Renal pelvis (tissue), 12 donors: ENCODE data around the gene MAGEB3. TPM values are rescaled to one million over a fixed set of nuclear protein-coding genes. Genes with fewer than 3 reads are reported as not detected.
"Not testable (repeated sequence)": the region's sequence is repeated elsewhere in the genome, so short reads cannot be mapped to it uniquely, and the experiment has no call there.

Source experiments
- DNase-seq: peaks from one replicate; pipeline ENCODE4 v3.0.0-alpha.2; 2013
- long read RNA-seq, 16 experiments: transcript quantifications; one replicate each; lab custom pipeline, GENCODE V29; 2026
- polyA plus RNA-seq, 3 donors: library from polyadenylated mRNA; unstranded; fragments of 120-200 nt; gene quantifications; one replicate each; pipeline ENCODE4 v1.2.1, GENCODE V29; 2013; ENCODE audit not compliant: insufficient read length in 3 of 3

The MAGEB3 gene
- not detected for polyA plus RNA-seq
- long read RNA-seq, donor 1: 0 reads
- long read RNA-seq, donor 2: 0 reads
- long read RNA-seq, donor 3: 0 reads
- long read RNA-seq, donor 4: 0 reads
- long read RNA-seq, donor 5: 0 reads
- long read RNA-seq, donor 6: 0 reads
- long read RNA-seq, donor 7: 0 reads
- long read RNA-seq, donor 8: 0 reads
- long read RNA-seq, donor 9: 0 reads
- long read RNA-seq, donor 10: 0 reads
- long read RNA-seq, donor 11: 0 reads
- long read RNA-seq, donor 12: 0 reads
- long read RNA-seq, donor 13: 0 reads
- long read RNA-seq, donor 14, partial matches to known transcripts: 0 of 1 reads
- long read RNA-seq, donor 14, other reads (novel, unspliced or antisense): 0 of 1 reads
- long read RNA-seq, donor 15: 0 reads
- long read RNA-seq, donor 16: 0 reads

- DNase-seq: no peak
Measured at GRCh38 chrX:30230395-30230794, at the start of gene MAGEB3. Gene MAGEB3, plus strand, starts transcription at chrX:30230657. Its CDS starts 5,268 bp downstream, at chrX:30235925.

- DNase-seq: no peak
Measured at GRCh38 chrX:30181353-30181752, 49.1 kb upstream of the MAGEB3 start.

GRCh38 chrX:30183554-30183953 is 46.9 kb upstream of the MAGEB3 start:
- no peak for DNase-seq

- DNase-seq: no peak
Measured at GRCh38 chrX:30190426-30190825, 40.0 kb upstream of the MAGEB3 start.

GRCh38 chrX:30193910-30194309 is 36.5 kb upstream of the MAGEB3 start:
- not testable (repeated sequence) for DNase-seq

GRCh38 chrX:30196322-30196721 is 34.1 kb upstream of the MAGEB3 start:
- peak; percentile 8 for DNase-seq

GRCh38 chrX:30212172-30212571 is 18.3 kb upstream of the MAGEB3 start:
- DNase-seq: no peak

- DNase-seq: no peak
Measured at GRCh38 chrX:30215357-30215843, 15.1 kb upstream of the MAGEB3 start, which contains the start of gene MAGEB2. Gene MAGEB2, plus strand, starts transcription at chrX:30215563. Its CDS starts 3,018 bp downstream, at chrX:30218581.

- no peak for DNase-seq
Measured at GRCh38 chrX:30217465-30217864, 13.0 kb upstream of the MAGEB3 start.

GRCh38 chrX:30219372-30219771 is 11.1 kb upstream of the MAGEB3 start:
- DNase-seq: no peak

GRCh38 chrX:30220661-30221060 is 9.8 kb upstream of the MAGEB3 start:
- DNase-seq: no peak

GRCh38 chrX:30224536-30224935 is 5.9 kb upstream of the MAGEB3 start:
- no peak for DNase-seq

- DNase-seq: no peak
Measured at GRCh38 chrX:30228526-30228925, 1.9 kb upstream of the MAGEB3 start.

GRCh38 chrX:30241724-30242415 is 11.4 kb downstream of the MAGEB3 start, which contains the start of gene MAGEB4:
Gene MAGEB4, plus strand, starts transcription at chrX:30242000. Its CDS starts 136 bp downstream, at chrX:30242136.
- DNase-seq: no peak

GRCh38 chrX:30246769-30247489 is 16.5 kb downstream of the MAGEB3 start, which contains the start of gene MAGEB1:
Gene MAGEB1, plus strand, starts transcription at chrX:30247146. Its CDS starts 3,348 bp downstream, at chrX:30250494.
- DNase-seq: no peak

GRCh38 chrX:30248854-30249253 is 18.4 kb downstream of the MAGEB3 start:
- DNase-seq: no peak

- no peak for DNase-seq
Measured at GRCh38 chrX:30253257-30253656, 22.8 kb downstream of the MAGEB3 start.

- DNase-seq: no peak
Measured at GRCh38 chrX:30259927-30260326, 29.5 kb downstream of the MAGEB3 start.

- no peak for DNase-seq
Measured at GRCh38 chrX:30261012-30261411, 30.6 kb downstream of the MAGEB3 start.

GRCh38 chrX:30262763-30263162 is 32.3 kb downstream of the MAGEB3 start:
- no peak for DNase-seq

GRCh38 chrX:30270639-30271038 is 40.2 kb downstream of the MAGEB3 start:
- no peak for DNase-seq

- DNase-seq: no peak
Measured at GRCh38 chrX:30275498-30275897, 45.0 kb downstream of the MAGEB3 start.
